ENCODE measurements around the gene SBNO1.
"Not testable (repeated sequence)": the region's sequence is repeated elsewhere in the genome, so short reads cannot be mapped to it uniquely, and the experiment has no call there.

GRCh38 chr12:123313046-123313445, 51.6 kb downstream of the SBNO1 start:
- TF ChIP-seq EZH2phosphoT487 (IDR thresholded peaks at IDR 0.05; ENCODE audit: insufficient read depth, low read depth); EZH2 (IDR thresholded peaks at IDR 0.05; ENCODE audit: insufficient read depth, poor library complexity, severe bottlenecking): not testable (repeated sequence)
